ENCODE results near the gene MXRA7. TPM values are rescaled to one million over a fixed set of nuclear protein-coding genes. Genes with fewer than 3 reads are reported as not detected.

MXRA7 gene
- total RNA-seq, 4 donors from 2014 or later: 24.3 to 43.0 (median 30.6) TPM

- TF ChIP-seq CTCF (IDR thresholded peaks at IDR 0.05 in 4 of 5, conservative IDR thresholded peaks at IDR 0.05 in 1 of 5) (no peak), POLR2A (IDR thresholded peaks at IDR 0.05) (no peak)
- Histone ChIP-seq H3K9me3 (no peaks in the 10 kb centered on the region), H3K27ac (peak overlapping the region in 1 of 4 donors; percentile 3), H3K27me3 (no peaks in the 10 kb centered on the region), H3K36me3 (no peaks in the 10 kb centered on the region), H3K4me1 (peaks cover 9 to 20% of the 10 kb centered on the region in 2 donors), H3K4me3 (no peak overlapping the region)
- ATAC-seq (peak; percentile 21 to 30), DNase-seq (no peak)
- intact Hi-C loops (cut with DNase I; ENCODE audit: low total_unique reads) (no loop called here), in situ Hi-C loops (cut with MboI; ENCODE audit: low sequenced_read_pairs in 4 of 4) (no loop called here)
Observed at GRCh38 chr17:76682296-76682695, 28.5 kb downstream of the MXRA7 start.

DNA sequence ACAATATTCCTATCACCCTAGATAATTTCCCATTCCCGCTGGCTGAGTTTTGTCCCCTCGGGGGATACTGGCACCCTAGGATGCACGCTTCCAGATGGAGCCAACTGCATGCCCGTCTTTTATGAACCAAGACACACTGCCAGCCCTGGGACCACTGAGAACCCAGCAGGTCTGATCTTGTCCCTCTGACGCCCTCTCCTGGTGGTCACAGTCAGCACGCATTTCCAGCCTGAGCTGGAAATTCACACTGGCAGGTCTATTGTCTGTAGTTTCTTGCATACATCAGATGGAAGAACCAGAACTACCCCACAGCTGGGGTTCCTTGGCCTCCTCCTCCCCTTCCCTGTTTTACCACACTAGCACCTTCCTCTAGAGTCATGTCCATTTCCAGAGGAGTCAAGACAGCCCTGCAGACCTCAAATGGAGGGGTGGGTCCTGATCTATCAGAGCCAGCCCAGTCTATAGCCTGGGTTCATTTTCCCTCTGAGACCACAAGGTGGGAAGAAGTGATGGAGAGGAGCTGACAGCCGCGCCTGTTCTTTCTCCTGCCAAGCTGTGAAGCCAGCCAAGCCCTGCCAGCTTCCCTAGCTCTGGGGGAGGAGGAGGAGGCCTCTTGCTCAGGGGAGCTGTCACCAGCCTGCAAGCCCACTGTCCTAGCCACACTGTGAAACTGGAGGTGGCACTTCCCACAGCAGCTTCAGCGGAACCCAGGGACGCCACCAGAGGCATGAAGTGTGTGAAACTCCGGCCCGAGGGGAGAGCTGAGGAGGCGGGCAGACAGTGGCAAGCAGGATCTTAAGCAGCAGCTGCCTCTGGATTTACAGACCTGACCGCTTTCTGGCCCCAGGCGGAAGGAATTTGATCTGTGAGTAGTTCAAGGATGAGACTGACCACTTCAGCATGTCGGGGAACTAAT lies 29.3 kb downstream of the MXRA7 start:
- ATAC-seq (peak; percentile 24 to 37), DNase-seq (peak in 1 of 2 donors; percentile 44)
- peaks cover 2 to 11% of the 10 kb centered on the region in 2 donors for H3K4me1 ChIP-seq
- TF ChIP-seq CTCF (IDR thresholded peaks at IDR 0.05 in 4 of 5, conservative IDR thresholded peaks at IDR 0.05 in 1 of 5) (peak; percentile 36 to 70 (median 55)), POLR2A (IDR thresholded peaks at IDR 0.05) (no peak)
- no peaks in the 10 kb centered on the region for H3K36me3 ChIP-seq
- H3K4me3 ChIP-seq: no peak overlapping the region
- in situ Hi-C loops (cut with MboI; ENCODE audit: low sequenced_read_pairs in 4 of 4) (no loop called here), intact Hi-C loops (cut with DNase I; ENCODE audit: low total_unique reads) (no loop called here)
- H3K27me3 ChIP-seq: no peaks in the 10 kb centered on the region
- H3K9me3 ChIP-seq: no peaks in the 10 kb centered on the region
- H3K27ac ChIP-seq: peak overlapping the region in 3 of 4 donors; percentile 3 to 45 (median 24)

DNA sequence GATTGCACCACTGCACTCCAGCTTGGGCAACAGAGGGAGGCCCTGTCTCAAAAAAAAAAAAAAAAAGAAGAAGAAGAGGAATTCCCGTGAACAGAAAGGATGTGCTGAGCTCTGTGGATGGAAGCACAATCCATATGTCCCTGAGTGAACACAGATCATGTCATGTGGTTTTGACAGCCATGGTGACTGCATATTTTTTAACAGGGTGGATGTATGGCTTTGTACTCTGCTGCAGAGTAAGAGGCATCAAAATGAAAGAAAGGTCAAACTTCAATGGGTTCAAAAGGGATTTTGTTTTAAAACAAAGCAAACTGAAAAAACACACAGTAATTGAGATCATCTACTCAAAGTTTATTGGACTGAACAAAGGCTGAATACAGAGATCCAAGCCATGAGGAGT lies 31.5 kb downstream of the MXRA7 start:
- intact Hi-C loops (cut with DNase I; ENCODE audit: low total_unique reads): no loop called here
- no peak overlapping the region for H3K27ac ChIP-seq

DNA sequence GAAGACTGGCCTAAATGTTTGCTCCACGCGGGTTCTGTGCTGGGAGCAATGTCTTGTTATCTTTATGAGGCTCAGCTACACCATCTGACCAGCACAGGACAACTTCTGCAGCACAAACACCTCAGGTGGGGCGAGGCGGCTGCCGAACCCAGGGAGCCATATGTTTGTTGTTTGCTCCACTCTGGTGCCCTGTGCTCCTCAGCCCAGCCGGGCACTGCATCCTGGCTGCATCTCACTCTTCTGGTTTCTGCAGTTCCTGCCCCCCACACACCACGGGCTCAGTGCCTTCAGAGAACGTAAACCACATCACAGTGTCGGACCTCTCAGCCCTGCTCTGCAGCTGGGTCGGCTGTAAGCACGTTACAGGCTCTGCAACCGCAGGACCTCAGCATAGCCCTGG lies 32.4 kb downstream of the MXRA7 start:
- DNase-seq (no peak), ATAC-seq (no peak)
- Histone ChIP-seq H3K9me3 (no peaks in the 10 kb centered on the region), H3K4me3 (no peak overlapping the region), H3K36me3 (no peaks in the 10 kb centered on the region), H3K4me1 (peaks cover 0 to 7% of the 10 kb centered on the region in 2 donors), H3K27ac (no peak overlapping the region), H3K27me3 (no peaks in the 10 kb centered on the region)
- TF ChIP-seq POLR2A (IDR thresholded peaks at IDR 0.05) (no peak), CTCF (IDR thresholded peaks at IDR 0.05 in 4 of 5, conservative IDR thresholded peaks at IDR 0.05 in 1 of 5) (no peak)
- intact Hi-C loops (cut with DNase I; ENCODE audit: low total_unique reads) (no loop called here), in situ Hi-C loops (cut with MboI; ENCODE audit: low sequenced_read_pairs in 4 of 4) (no loop called here)

More for the DNA sequence above, 31.5 kb downstream of the MXRA7 start:
- H3K36me3 ChIP-seq: no peaks in the 10 kb centered on the region
- peaks cover 0 to 7% of the 10 kb centered on the region in 2 donors for H3K4me1 ChIP-seq
- DNase-seq (no peak), ATAC-seq (no peak)
- no peak for TF ChIP-seq POLR2A (IDR thresholded peaks at IDR 0.05)
- no peak for TF ChIP-seq CTCF (IDR thresholded peaks at IDR 0.05 in 4 of 5, conservative IDR thresholded peaks at IDR 0.05 in 1 of 5)
- no peaks in the 10 kb centered on the region for H3K9me3 ChIP-seq
- in situ Hi-C loops (cut with MboI; ENCODE audit: low sequenced_read_pairs in 4 of 4): no loop called here
- H3K27me3 ChIP-seq: no peaks in the 10 kb centered on the region
- no peak overlapping the region for H3K4me3 ChIP-seq

All from gastrocnemius medialis (tissue), 4 donors.